Measurements from ENCODE around the gene ZGRF1.

Gene ZGRF1

GRCh38 chr4:112521123-112522023 lies 115.3 kb downstream of the ZGRF1 start:
- DNase-seq (ENCODE audit: low read depth) = no peak
- no peak for TF ChIP-seq CTCF (conservative IDR thresholded peaks at IDR 0.05; ENCODE audit: low read depth, low read length)
- H3K4me3 ChIP-seq (ENCODE audit: low read depth, low read length) = no peak overlapping the region

- no peak for TF ChIP-seq CTCF (conservative IDR thresholded peaks at IDR 0.05; ENCODE audit: low read depth, low read length)
- no peak overlapping the region for H3K4me3 ChIP-seq (ENCODE audit: low read depth, low read length)
- DNase-seq (ENCODE audit: low read depth) = no peak
These were observed 116.0 kb downstream of the ZGRF1 start for GRCh38 chr4:112520598-112521122.

GRCh38 chr4:112519689-112520597 lies 116.8 kb downstream of the ZGRF1 start:
- no peak for DNase-seq (ENCODE audit: low read depth)
- H3K4me3 ChIP-seq (ENCODE audit: low read depth, low read length) = no peak overlapping the region
- no peak for TF ChIP-seq CTCF (conservative IDR thresholded peaks at IDR 0.05; ENCODE audit: low read depth, low read length)

GRCh38 chr4:112518675-112519074 lies 118.0 kb downstream of the ZGRF1 start:
- no peak overlapping the region for H3K4me3 ChIP-seq (ENCODE audit: low read depth, low read length)
- no peak for DNase-seq (ENCODE audit: low read depth)
- TF ChIP-seq CTCF (conservative IDR thresholded peaks at IDR 0.05; ENCODE audit: low read depth, low read length) = no peak

- no peak overlapping the region for H3K4me3 ChIP-seq (ENCODE audit: low read depth, low read length)
- TF ChIP-seq CTCF (conservative IDR thresholded peaks at IDR 0.05; ENCODE audit: low read depth, low read length) = no peak
- no peak for DNase-seq (ENCODE audit: low read depth)
These were observed 118.8 kb downstream of the ZGRF1 start for GRCh38 chr4:112517911-112518310.

GRCh38 chr4:112517067-112517634 lies 119.6 kb downstream of the ZGRF1 start:
- DNase-seq (ENCODE audit: low read depth) = no peak
- no peak overlapping the region for H3K4me3 ChIP-seq (ENCODE audit: low read depth, low read length)

More at GRCh38 chr4:112517067-112517634, 119.6 kb downstream of the ZGRF1 start:
- TF ChIP-seq CTCF (conservative IDR thresholded peaks at IDR 0.05; ENCODE audit: low read depth, low read length) = no peak
